Mammary epithelial cell (primary cell): ENCODE measurements around the gene USP49.

Experiments used
- EZH2 ChIP-seq: IDR thresholded peaks from 2 replicates; pipeline ENCODE4 v1.6.1; 2012; ENCODE audit warnings: low read length, inconsistent platforms, borderline replicate concordance
- TF ChIP-seq, protein P1 (sequence below), 2 donors: IDR thresholded peaks in 1 of 2; conservative IDR thresholded peaks in 1 of 2; 2 replicates each; pipeline ENCODE4 v1.5.1; 2011 to 2012; ENCODE audit warnings: inconsistent platforms in 2 of 2, low read length in 2 of 2, mild to moderate bottlenecking in 2 of 2, control low read depth in 1 of 2, low read depth in 1 of 2; ENCODE audit not compliant: insufficient read depth in 1 of 2; ENCODE audit errors: extremely low read depth in 1 of 2

- TF ChIP-seq, protein P1, sequence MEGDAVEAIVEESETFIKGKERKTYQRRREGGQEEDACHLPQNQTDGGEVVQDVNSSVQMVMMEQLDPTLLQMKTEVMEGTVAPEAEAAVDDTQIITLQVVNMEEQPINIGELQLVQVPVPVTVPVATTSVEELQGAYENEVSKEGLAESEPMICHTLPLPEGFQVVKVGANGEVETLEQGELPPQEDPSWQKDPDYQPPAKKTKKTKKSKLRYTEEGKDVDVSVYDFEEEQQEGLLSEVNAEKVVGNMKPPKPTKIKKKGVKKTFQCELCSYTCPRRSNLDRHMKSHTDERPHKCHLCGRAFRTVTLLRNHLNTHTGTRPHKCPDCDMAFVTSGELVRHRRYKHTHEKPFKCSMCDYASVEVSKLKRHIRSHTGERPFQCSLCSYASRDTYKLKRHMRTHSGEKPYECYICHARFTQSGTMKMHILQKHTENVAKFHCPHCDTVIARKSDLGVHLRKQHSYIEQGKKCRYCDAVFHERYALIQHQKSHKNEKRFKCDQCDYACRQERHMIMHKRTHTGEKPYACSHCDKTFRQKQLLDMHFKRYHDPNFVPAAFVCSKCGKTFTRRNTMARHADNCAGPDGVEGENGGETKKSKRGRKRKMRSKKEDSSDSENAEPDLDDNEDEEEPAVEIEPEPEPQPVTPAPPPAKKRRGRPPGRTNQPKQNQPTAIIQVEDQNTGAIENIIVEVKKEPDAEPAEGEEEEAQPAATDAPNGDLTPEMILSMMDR (conservative IDR thresholded peaks at IDR 0.05 in 1 of 2, IDR thresholded peaks at IDR 0.05 in 1 of 2; ENCODE audit: extremely low read depth in 1 of 2, insufficient read depth in 1 of 2, low read depth in 1 of 2, low read length in 2 of 2): no peak
- no peak for TF ChIP-seq EZH2
These were observed 36.6 kb upstream of the USP49 start for GRCh38 chr6:41931792-41932191.
